Sigmoid colon (tissue), 7 donors: Measurements from ENCODE around the gene AHNAK2. TPM values are rescaled to one million over a fixed set of nuclear protein-coding genes. Genes with fewer than 3 reads are reported as not detected.

Experiments
- DNase-seq: peaks from one replicate; pipeline ENCODE4 v3.0.0-alpha.2; 2019
- H3K27ac ChIP-seq, 4 donors: fragments of 200-600 bp; sonication (generic); one replicate each; pipeline ENCODE4 v1.5.1; 2016 to 2019; ENCODE audit warnings: mild to moderate bottlenecking in 1 of 4
- H3K27me3 ChIP-seq, 3 donors: fragments of 200-600 bp; sonication (generic); one replicate each; pipeline ENCODE4 v1.5.1; 2019; ENCODE audit warnings: mild to moderate bottlenecking in 1 of 3
- H3K36me3 ChIP-seq, 4 donors: fragments of 200-600 bp; sonication (generic); one replicate each; pipeline ENCODE4 v1.5.1; 2016 to 2019
- H3K4me1 ChIP-seq, 4 donors: fragments of 200-600 bp; sonication (generic); one replicate each; pipeline ENCODE4 v1.5.1; 2017 to 2019
- H3K4me3 ChIP-seq, 4 donors: fragments of 200-600 bp; sonication (generic); one replicate each; pipeline ENCODE4 v1.5.1; 2017 to 2019; ENCODE audit warnings: mild to moderate bottlenecking in 2 of 4, moderate library complexity in 1 of 4
- H3K9me3 ChIP-seq, 4 donors: fragments of 200-600 bp in 3 of 4; sonication (generic) in 3 of 4; one replicate each; pipeline versions ENCODE4 v1.5.1 to v1.6.1; 2013 to 2019
- EP300 ChIP-seq, 4 donors: sonication (generic); formaldehyde crosslinking; IDR thresholded peaks; one replicate each; pipeline ENCODE4 v1.6.1; 2017; ENCODE audit warnings: antibody characterized with exemption in 4 of 4
- POLR2A ChIP-seq, 2 donors: fragments of 450-650 bp; IDR thresholded peaks; one replicate each; pipeline ENCODE4 v1.6.1; 2016; ENCODE audit warnings: antibody characterized with exemption in 2 of 2, mild to moderate bottlenecking in 2 of 2, moderate library complexity in 2 of 2
- POLR2AphosphoS5 ChIP-seq, 4 donors: sonication (generic); formaldehyde crosslinking; IDR thresholded peaks; one replicate each; pipeline ENCODE4 v1.6.1; 2017; ENCODE audit warnings: antibody characterized with exemption in 4 of 4
- WGBS, 2 donors: extraction: QIAGEN DNeasy Blood & Tissue Kit; methylation state at CpG; one replicate each; pipeline ENCODE4 v1.1.7; 2013; 5-methylcytosine and 5-hydroxymethylcytosine counted together
- intact Hi-C: fragments of 100-400 bp; cut with DNase I; formaldehyde crosslinking; loops from one replicate; pipeline ENCODE4 v1.15.1; 2023
- polyA plus RNA-seq, 3 donors: library from polyadenylated mRNA; stranded (reverse); fragments of 200-250 nt; gene quantifications; one replicate each; pipeline ENCODE4 v1.2.3, GENCODE V29; 2013
- total RNA-seq, 4 donors: library from RNA; depleted of rRNA; stranded (reverse); fragments of >200 nt; gene quantifications; one replicate each; pipeline ENCODE4 v1.1.0, GENCODE V29; 2016
- TF ChIP-seq, protein P1 (sequence below), 4 experiments: fragments of 450-650 bp in 3 of 4; fragments of 200-600 bp in 1 of 4; IDR thresholded peaks; one replicate each; pipeline ENCODE4 v1.5.1; 2016 to 2019; ENCODE audit warnings: antibody characterized with exemption in 4 of 4, mild to moderate bottlenecking in 3 of 4, moderate library complexity in 2 of 4
- donor health status: healthy with polysubstance abuse.
- donor health status: Bipolar disorder and iron deficiency.
- donor health status: healthy.

AHNAK2 gene
- total and polyA plus RNA-seq, 7 donors, result 0.23 to 218 (median 81.9) TPM

DNA sequence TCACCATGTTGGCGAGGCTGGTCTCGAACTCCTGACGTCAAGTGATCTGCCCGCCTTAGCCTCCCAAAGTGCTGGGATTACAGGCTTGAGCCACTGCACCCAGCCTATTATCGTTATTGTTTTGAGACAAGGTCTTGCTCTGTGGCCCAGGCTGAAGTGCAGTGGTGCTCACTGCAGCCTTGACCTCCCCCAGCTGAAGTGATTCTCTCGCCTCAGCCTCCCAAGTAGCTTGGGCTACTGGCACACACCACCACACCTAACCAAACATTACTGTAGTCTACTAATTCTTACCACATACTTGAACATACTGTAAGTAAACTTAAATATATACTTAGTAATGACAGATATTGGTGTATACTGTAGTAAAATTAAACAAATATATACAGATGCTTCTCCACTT lies 47.3 kb upstream of the AHNAK2 start:
- 96 to 97% methylated on average over 6 of the region's 6 CpGs for WGBS, 2 donors
- Histone ChIP-seq H3K4me1 (peaks cover 0 to 32% (median 13%) of the 10 kb centered on the region in 4 donors), H3K9me3 (no peaks in the 10 kb centered on the region), H3K27ac (no peak overlapping the region), H3K4me3 (no peak overlapping the region), H3K36me3 (no peaks in the 10 kb centered on the region), H3K27me3 (no peaks in the 10 kb centered on the region)
- TF ChIP-seq POLR2AphosphoS5 (IDR thresholded peaks at IDR 0.05) (no peak), EP300 (IDR thresholded peaks at IDR 0.05) (no peak), POLR2A (IDR thresholded peaks at IDR 0.05) (no peak)
- TF ChIP-seq, protein P1, sequence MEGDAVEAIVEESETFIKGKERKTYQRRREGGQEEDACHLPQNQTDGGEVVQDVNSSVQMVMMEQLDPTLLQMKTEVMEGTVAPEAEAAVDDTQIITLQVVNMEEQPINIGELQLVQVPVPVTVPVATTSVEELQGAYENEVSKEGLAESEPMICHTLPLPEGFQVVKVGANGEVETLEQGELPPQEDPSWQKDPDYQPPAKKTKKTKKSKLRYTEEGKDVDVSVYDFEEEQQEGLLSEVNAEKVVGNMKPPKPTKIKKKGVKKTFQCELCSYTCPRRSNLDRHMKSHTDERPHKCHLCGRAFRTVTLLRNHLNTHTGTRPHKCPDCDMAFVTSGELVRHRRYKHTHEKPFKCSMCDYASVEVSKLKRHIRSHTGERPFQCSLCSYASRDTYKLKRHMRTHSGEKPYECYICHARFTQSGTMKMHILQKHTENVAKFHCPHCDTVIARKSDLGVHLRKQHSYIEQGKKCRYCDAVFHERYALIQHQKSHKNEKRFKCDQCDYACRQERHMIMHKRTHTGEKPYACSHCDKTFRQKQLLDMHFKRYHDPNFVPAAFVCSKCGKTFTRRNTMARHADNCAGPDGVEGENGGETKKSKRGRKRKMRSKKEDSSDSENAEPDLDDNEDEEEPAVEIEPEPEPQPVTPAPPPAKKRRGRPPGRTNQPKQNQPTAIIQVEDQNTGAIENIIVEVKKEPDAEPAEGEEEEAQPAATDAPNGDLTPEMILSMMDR (IDR thresholded peaks at IDR 0.05), result no peak
- intact Hi-C loops, result no loop called here
- no peak for DNase-seq

DNA sequence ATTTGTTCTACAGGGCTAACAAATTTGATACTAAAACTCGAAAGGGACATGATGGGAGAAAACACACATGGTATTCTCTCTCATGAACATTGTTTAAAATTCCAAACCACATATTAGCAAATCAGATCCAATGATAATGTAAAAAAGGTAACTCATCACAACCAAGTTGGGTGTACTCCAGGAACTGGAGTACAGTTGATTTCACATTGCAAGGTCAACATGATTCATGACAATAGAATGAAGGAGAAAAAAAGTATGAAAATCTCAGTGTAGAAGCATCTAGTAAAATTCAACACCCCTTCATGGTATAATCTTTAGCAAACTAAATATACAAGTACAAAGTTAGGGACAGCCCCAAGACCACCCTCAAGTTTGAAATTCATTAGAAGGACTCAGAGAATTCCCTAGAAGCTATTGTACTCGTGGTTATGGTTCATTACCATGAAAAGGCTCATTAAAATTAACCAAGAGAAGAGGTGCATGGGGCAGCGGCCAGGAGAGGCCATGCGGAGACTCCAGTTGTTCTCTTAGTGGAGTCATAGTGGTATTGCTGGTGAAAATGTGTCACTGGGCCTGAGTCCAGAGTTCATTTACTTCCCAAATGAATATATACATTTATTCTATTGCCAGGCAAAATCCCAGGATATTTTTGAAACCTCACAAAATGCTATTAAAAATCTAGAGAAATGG lies 45.8 kb upstream of the AHNAK2 start:
- no peak overlapping the region for H3K4me3 ChIP-seq
- H3K27ac ChIP-seq, result no peak overlapping the region
- peaks cover 0 to 41% (median 27%) of the 10 kb centered on the region in 4 donors for H3K4me1 ChIP-seq
- DNase-seq, result no peak
- no peaks in the 10 kb centered on the region for H3K9me3 ChIP-seq
- no peaks in the 10 kb centered on the region for H3K36me3 ChIP-seq
- TF ChIP-seq, protein P1 (IDR thresholded peaks at IDR 0.05), result no peak
- no peak for TF ChIP-seq POLR2AphosphoS5 (IDR thresholded peaks at IDR 0.05)
- no peak for TF ChIP-seq POLR2A (IDR thresholded peaks at IDR 0.05)
- TF ChIP-seq EP300 (IDR thresholded peaks at IDR 0.05), result no peak
- intact Hi-C loops, result loop anchor here (2.0 kb wide), 1 partner anchor 91 kb away; no protein-coding TSS in a partner anchor
- H3K27me3 ChIP-seq, result no peaks in the 10 kb centered on the region
- WGBS, 2 donors, result 81 to 82% methylated on average over 4 of the region's 4 CpGs

DNA sequence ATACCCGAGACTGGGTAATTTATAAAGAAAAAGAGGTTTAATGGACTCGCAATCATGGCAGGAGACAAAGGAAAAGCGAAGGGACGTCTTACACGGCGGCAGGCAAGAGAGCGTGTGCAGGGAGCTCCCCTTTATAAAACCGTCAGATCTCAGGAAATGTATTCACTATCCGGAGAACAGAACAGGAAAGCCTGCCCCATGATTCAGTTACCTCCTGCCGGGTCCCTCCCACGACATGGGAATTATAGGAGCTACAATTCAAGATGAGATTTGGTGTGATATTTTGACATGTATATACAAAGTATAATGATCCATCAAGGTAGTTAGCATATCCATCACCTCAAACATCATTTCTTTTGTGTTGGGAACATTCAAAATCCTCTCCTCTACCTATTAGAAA lies 45.0 kb upstream of the AHNAK2 start:
- no peak overlapping the region for H3K27ac ChIP-seq
- no peak overlapping the region for H3K4me3 ChIP-seq
- TF ChIP-seq POLR2AphosphoS5 (IDR thresholded peaks at IDR 0.05) (no peak), POLR2A (IDR thresholded peaks at IDR 0.05) (no peak), EP300 (IDR thresholded peaks at IDR 0.05) (no peak)
- TF ChIP-seq, protein P1 (IDR thresholded peaks at IDR 0.05), result no peak
- no peak for DNase-seq
- intact Hi-C loops, result loop anchor here (2.0 kb wide), 1 partner anchor 90 kb away; no protein-coding TSS in a partner anchor
- peaks cover 0 to 44% (median 35%) of the 10 kb centered on the region in 4 donors for H3K4me1 ChIP-seq
- 80 to 91% methylated on average over 11 of the region's 11 CpGs for WGBS, 2 donors
- H3K27me3 ChIP-seq, result no peaks in the 10 kb centered on the region
- no peaks in the 10 kb centered on the region for H3K9me3 ChIP-seq
- H3K36me3 ChIP-seq, result no peaks in the 10 kb centered on the region

DNA sequence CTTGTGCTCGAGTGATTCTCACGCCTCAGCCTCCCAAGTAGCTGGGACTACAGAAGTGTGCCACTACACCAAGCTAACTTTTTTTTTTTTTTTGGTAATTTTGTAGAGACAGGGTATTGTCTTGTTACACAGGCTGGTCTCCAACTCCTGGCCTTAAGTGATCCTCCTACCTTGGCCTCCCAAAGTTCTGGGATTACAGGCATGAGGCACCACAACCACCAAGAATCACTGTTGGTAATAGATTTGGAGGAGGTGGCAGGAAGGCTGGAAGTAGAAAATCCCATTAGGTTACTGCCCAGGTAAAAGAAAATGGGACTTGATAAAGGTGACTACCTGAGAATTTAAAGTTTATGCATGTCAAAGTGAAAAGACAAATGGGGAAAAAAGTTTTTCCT lies 44.1 kb upstream of the AHNAK2 start:
- DNase-seq, result no peak
- intact Hi-C loops, result loop anchor here (2.0 kb wide), 1 partner anchor 89 kb away; no protein-coding TSS in a partner anchor
- no peaks in the 10 kb centered on the region for H3K27me3 ChIP-seq
- no peaks in the 10 kb centered on the region for H3K9me3 ChIP-seq
- TF ChIP-seq POLR2AphosphoS5 (IDR thresholded peaks at IDR 0.05) (no peak), POLR2A (IDR thresholded peaks at IDR 0.05) (no peak)
- WGBS, 2 donors, result 55 to 76% methylated on average over 2 of the region's 2 CpGs
- peaks cover 0 to 40% (median 33%) of the 10 kb centered on the region in 4 donors for H3K4me1 ChIP-seq
- H3K27ac ChIP-seq, result peak overlapping the region in 2 of 4 donors; percentile 79 to 85
- H3K4me3 ChIP-seq, result peak overlapping the region in 1 of 4 donors; percentile 56
- no peaks in the 10 kb centered on the region for H3K36me3 ChIP-seq

DNA sequence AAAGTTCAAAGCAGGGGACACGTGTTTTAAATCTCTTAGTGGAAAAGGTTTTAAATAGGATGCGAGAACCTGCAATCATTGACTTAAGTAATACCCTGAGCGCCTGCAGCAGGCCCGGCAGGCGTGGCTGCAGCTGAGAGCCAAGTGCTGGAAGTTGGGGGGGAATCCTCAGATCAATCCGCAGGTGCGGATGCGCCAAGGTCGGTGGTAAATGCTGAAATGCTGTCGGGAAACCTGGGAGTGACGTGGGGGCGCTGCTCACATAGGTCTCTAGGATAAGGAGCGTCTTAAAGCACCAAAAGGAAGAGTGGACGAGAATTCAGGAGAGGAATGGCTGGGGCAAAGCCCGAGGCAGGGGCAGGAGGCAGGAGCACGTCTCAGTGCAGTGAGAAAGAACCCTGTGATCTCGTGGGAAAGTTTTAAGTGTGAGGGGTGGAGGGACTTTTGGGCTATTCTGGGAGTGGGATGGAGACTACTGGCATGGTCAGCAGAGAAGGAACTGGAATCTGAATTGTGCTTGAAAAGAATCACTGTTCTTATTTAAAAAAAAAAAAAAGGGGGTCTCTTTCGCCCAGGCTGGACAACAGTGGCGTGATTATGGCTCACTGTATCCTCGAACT lies 43.6 kb upstream of the AHNAK2 start:
- Histone ChIP-seq H3K27me3 (no peaks in the 10 kb centered on the region), H3K36me3 (no peaks in the 10 kb centered on the region), H3K27ac (peak overlapping the region; percentile 78 to 85 (median 80)), H3K4me3 (peak overlapping the region; percentile 49 to 95 (median 58)), H3K4me1 (peaks cover 0 to 37% (median 33%) of the 10 kb centered on the region in 4 donors), H3K9me3 (no peaks in the 10 kb centered on the region)
- intact Hi-C loops, result loop anchor here (1.0 to 2.0 kb wide), 3 partner anchors 43 to 89 kb away; partner anchors contain the start of gene AHNAK2
- 8 to 11% methylated on average over 20 of the region's 20 CpGs for WGBS, 2 donors
- no peak for DNase-seq
- TF ChIP-seq POLR2A (IDR thresholded peaks at IDR 0.05) (no peak), EP300 (IDR thresholded peaks at IDR 0.05) (no peak), POLR2AphosphoS5 (IDR thresholded peaks at IDR 0.05) (no peak)
- TF ChIP-seq, protein P1 (IDR thresholded peaks at IDR 0.05), result no peak
